ENCODE data around the gene EVPL.
"Not testable (repeated sequence)": the region's sequence is repeated elsewhere in the genome, so short reads cannot be mapped to it uniquely, and the experiment has no call there.

EVPL gene

GRCh38 chr17:75970011-75970523 is 57.0 kb downstream of the EVPL start:
- H3K36me3 ChIP-seq (ENCODE audit: control insufficient read depth in 1 of 2, insufficient read depth in 2 of 2, low read length in 2 of 2): peaks cover 13 to 36% of the 10 kb centered on the region in 2 donors

GRCh38 chr17:75969044-75969443 is 58.1 kb downstream of the EVPL start:
- H3K9me3 ChIP-seq (ENCODE audit: control insufficient read depth in 1 of 2, low read length in 2 of 2); H3K4me3 ChIP-seq (ENCODE audit: low read depth in 1 of 2, low read length in 2 of 2); H3K4me1 ChIP-seq (ENCODE audit: control insufficient read depth in 1 of 2, insufficient read depth in 2 of 2, low read length in 2 of 2); H3K9ac ChIP-seq (ENCODE audit: low read depth in 1 of 2, low read length in 2 of 2); H3K27me3 ChIP-seq (ENCODE audit: control insufficient read depth in 1 of 2, insufficient read depth in 2 of 2, low read length in 2 of 2); H3K27ac ChIP-seq (ENCODE audit: low read depth, low read length): not testable (repeated sequence)
- peaks cover 11 to 33% of the 10 kb centered on the region in 2 donors for H3K36me3 ChIP-seq (ENCODE audit: control insufficient read depth in 1 of 2, insufficient read depth in 2 of 2, low read length in 2 of 2)

More at GRCh38 chr17:75970011-75970523, 57.0 kb downstream of the EVPL start:
- no peak overlapping the region for H3K4me3 ChIP-seq (ENCODE audit: low read depth in 1 of 2, low read length in 2 of 2)
- peaks cover 4 to 9% of the 10 kb centered on the region in 2 donors for H3K4me1 ChIP-seq (ENCODE audit: control insufficient read depth in 1 of 2, insufficient read depth in 2 of 2, low read length in 2 of 2)
- no peaks in the 10 kb centered on the region for H3K9me3 ChIP-seq (ENCODE audit: control insufficient read depth in 1 of 2, low read length in 2 of 2)
- no peaks in the 10 kb centered on the region for H3K27me3 ChIP-seq (ENCODE audit: control insufficient read depth in 1 of 2, insufficient read depth in 2 of 2, low read length in 2 of 2)
- no peak overlapping the region for H3K9ac ChIP-seq (ENCODE audit: low read depth in 1 of 2, low read length in 2 of 2)
- no peak overlapping the region for H3K27ac ChIP-seq (ENCODE audit: low read depth, low read length)

- H3K9ac ChIP-seq (ENCODE audit: low read depth in 1 of 2, low read length in 2 of 2): no peak overlapping the region
- H3K36me3 ChIP-seq (ENCODE audit: control insufficient read depth in 1 of 2, insufficient read depth in 2 of 2, low read length in 2 of 2): peaks cover 3 to 13% of the 10 kb centered on the region in 2 donors
- H3K4me3 ChIP-seq (ENCODE audit: low read depth in 1 of 2, low read length in 2 of 2): no peak overlapping the region
- no peaks in the 10 kb centered on the region for H3K27me3 ChIP-seq (ENCODE audit: control insufficient read depth in 1 of 2, insufficient read depth in 2 of 2, low read length in 2 of 2)
- no peak overlapping the region for H3K27ac ChIP-seq (ENCODE audit: low read depth, low read length)
- H3K9me3 ChIP-seq (ENCODE audit: control insufficient read depth in 1 of 2, low read length in 2 of 2): no peaks in the 10 kb centered on the region
- peaks cover 4 to 5% of the 10 kb centered on the region in 2 donors for H3K4me1 ChIP-seq (ENCODE audit: control insufficient read depth in 1 of 2, insufficient read depth in 2 of 2, low read length in 2 of 2)
Observed at GRCh38 chr17:75965468-75965867, 61.6 kb downstream of the EVPL start.

GRCh38 chr17:75959839-75960511 is 67.1 kb downstream of the EVPL start:
- Histone ChIP-seq H3K4me1 (ENCODE audit: control insufficient read depth in 1 of 2, insufficient read depth in 2 of 2, low read length in 2 of 2) (peaks cover 11 to 27% of the 10 kb centered on the region in 2 donors), H3K27me3 (ENCODE audit: control insufficient read depth in 1 of 2, insufficient read depth in 2 of 2, low read length in 2 of 2) (no peaks in the 10 kb centered on the region), H3K4me3 (ENCODE audit: low read depth in 1 of 2, low read length in 2 of 2) (peak overlapping the region in 1 of 2 donors; percentile 55), H3K9ac (ENCODE audit: low read depth in 1 of 2, low read length in 2 of 2) (peak overlapping the region in 1 of 2 donors; percentile 2), H3K9me3 (ENCODE audit: control insufficient read depth in 1 of 2, low read length in 2 of 2) (no peaks in the 10 kb centered on the region), H3K27ac (ENCODE audit: low read depth, low read length) (no peak overlapping the region), H3K36me3 (ENCODE audit: control insufficient read depth in 1 of 2, insufficient read depth in 2 of 2, low read length in 2 of 2) (peaks cover 11 to 15% of the 10 kb centered on the region in 2 donors)

GRCh38 chr17:75959051-75959838 is 67.9 kb downstream of the EVPL start:
- Histone ChIP-seq H3K27me3 (ENCODE audit: control insufficient read depth in 1 of 2, insufficient read depth in 2 of 2, low read length in 2 of 2) (no peaks in the 10 kb centered on the region), H3K27ac (ENCODE audit: low read depth, low read length) (peak overlapping the region; percentile 39), H3K4me3 (ENCODE audit: low read depth in 1 of 2, low read length in 2 of 2) (peak overlapping the region; percentile 12 to 60), H3K9ac (ENCODE audit: low read depth in 1 of 2, low read length in 2 of 2) (no peak overlapping the region), H3K9me3 (ENCODE audit: control insufficient read depth in 1 of 2, low read length in 2 of 2) (no peaks in the 10 kb centered on the region), H3K36me3 (ENCODE audit: control insufficient read depth in 1 of 2, insufficient read depth in 2 of 2, low read length in 2 of 2) (peaks cover 9 to 19% of the 10 kb centered on the region in 2 donors), H3K4me1 (ENCODE audit: control insufficient read depth in 1 of 2, insufficient read depth in 2 of 2, low read length in 2 of 2) (peaks cover 11 to 27% of the 10 kb centered on the region in 2 donors)
